ENCODE measurements around the gene NELFB. TPM values are rescaled to one million over a fixed set of nuclear protein-coding genes. Genes with fewer than 3 reads are reported as not detected.

NELFB gene
- polyA plus RNA-seq, 1 donor from 2014 or later: 64.7 TPM

- Histone ChIP-seq H3K9me2 (ENCODE audit: insufficient read depth, low read length) (no peaks in the 10 kb centered on the region), H4K20me1 (ENCODE audit: insufficient read depth) (no peaks in the 10 kb centered on the region), H2AFZ (ENCODE audit: low read depth, low read length) (no peak overlapping the region), H3K4me2 (ENCODE audit: low read length) (no peak overlapping the region), H3K27ac (ENCODE audit: low read length) (no peak overlapping the region), H3K9me3 (ENCODE audit: low read length) (no peaks in the 10 kb centered on the region), H3K4me3 (ENCODE audit: low read length) (no peak overlapping the region), H3F3A (ENCODE audit: insufficient read depth, low read length, poor library complexity, severe bottlenecking) (no peaks in the 10 kb centered on the region), H3K36me3 (ENCODE audit: insufficient read depth, low read length) (no peaks in the 10 kb centered on the region), H3K9ac (ENCODE audit: low read length) (no peak overlapping the region), H3K27me3 (ENCODE audit: insufficient read depth, low read depth, low read length) (no peaks in the 10 kb centered on the region), H3K79me2 (replicated peaks; ENCODE audit: insufficient read depth, low read length) (peaks cover 4% of the 10 kb centered on the region)
- TF ChIP-seq SMC3 (conservative IDR thresholded peaks at IDR 0.05; ENCODE audit: poor library complexity) (no peak), EP300 (conservative IDR thresholded peaks at IDR 0.05; ENCODE audit: poor library complexity, severe bottlenecking) (no peak), TAF1 (IDR thresholded peaks at IDR 0.05; ENCODE audit: low read depth) (no peak), POLR2AphosphoS5 (IDR thresholded peaks at IDR 0.05) (no peak), RAD21 (conservative IDR thresholded peaks at IDR 0.05) (no peak), MXI1 (conservative IDR thresholded peaks at IDR 0.05; ENCODE audit: poor library complexity, severe bottlenecking) (no peak), EZH2 (IDR thresholded peaks at IDR 0.05; ENCODE audit: borderline replicate concordance, insufficient read depth, low read length, poor library complexity, severe bottlenecking) (no peak), REST (IDR thresholded peaks at IDR 0.05; ENCODE audit: borderline replicate concordance) (no peak), CTCF (IDR thresholded peaks at IDR 0.05; ENCODE audit: poor library complexity, severe bottlenecking) (no peak)
Measured at GRCh38 chr9:137305060-137305797, 50.1 kb downstream of the NELFB start.

GRCh38 chr9:137305798-137306065 is 50.6 kb downstream of the NELFB start:
- Histone ChIP-seq H3K4me2 (ENCODE audit: low read length) (no peak overlapping the region), H3K4me3 (ENCODE audit: low read length) (no peak overlapping the region), H4K20me1 (ENCODE audit: insufficient read depth) (no peaks in the 10 kb centered on the region), H3K27ac (ENCODE audit: low read length) (no peak overlapping the region), H3K9ac (ENCODE audit: low read length) (no peak overlapping the region), H3K9me2 (ENCODE audit: insufficient read depth, low read length) (no peaks in the 10 kb centered on the region), H2AFZ (ENCODE audit: low read depth, low read length) (no peak overlapping the region), H3K36me3 (ENCODE audit: insufficient read depth, low read length) (no peaks in the 10 kb centered on the region), H3K79me2 (replicated peaks; ENCODE audit: insufficient read depth, low read length) (peaks cover 3% of the 10 kb centered on the region), H3F3A (ENCODE audit: insufficient read depth, low read length, poor library complexity, severe bottlenecking) (no peaks in the 10 kb centered on the region), H3K27me3 (ENCODE audit: insufficient read depth, low read depth, low read length) (no peaks in the 10 kb centered on the region), H3K9me3 (ENCODE audit: low read length) (no peaks in the 10 kb centered on the region)
- TF ChIP-seq RAD21 (conservative IDR thresholded peaks at IDR 0.05) (no peak), EZH2 (IDR thresholded peaks at IDR 0.05; ENCODE audit: borderline replicate concordance, insufficient read depth, low read length, poor library complexity, severe bottlenecking) (no peak), TAF1 (IDR thresholded peaks at IDR 0.05; ENCODE audit: low read depth) (no peak), MXI1 (conservative IDR thresholded peaks at IDR 0.05; ENCODE audit: poor library complexity, severe bottlenecking) (no peak), CTCF (IDR thresholded peaks at IDR 0.05; ENCODE audit: poor library complexity, severe bottlenecking) (no peak), POLR2AphosphoS5 (IDR thresholded peaks at IDR 0.05) (no peak), REST (IDR thresholded peaks at IDR 0.05; ENCODE audit: borderline replicate concordance) (no peak), EP300 (conservative IDR thresholded peaks at IDR 0.05; ENCODE audit: poor library complexity, severe bottlenecking) (no peak), SMC3 (conservative IDR thresholded peaks at IDR 0.05; ENCODE audit: poor library complexity) (no peak)
